NCI-H526 treated with DMSO at 0.1 percent for 48 hours (cell line): Measurements from ENCODE around the gene APOBEC3A.
"Not testable (repeated sequence)": the region's sequence is repeated elsewhere in the genome, so short reads cannot be mapped to it uniquely, and the experiment has no call there.

Experiments
- DNase-seq: peaks from one replicate; lab custom pipeline; 2025; lab: John Stamatoyannopoulos, UW

APOBEC3A gene

GRCh38 chr22:38981005-38981991 lies 23.9 kb downstream of the APOBEC3A start:
- no peak for DNase-seq

- DNase-seq = no peak
These were observed 24.9 kb downstream of the APOBEC3A start, which contains the start of gene APOBEC3B for GRCh38 chr22:38981992-38982927. TSS of gene APOBEC3B (plus strand) at chr22:38982347. CDS start at chr22:38982454, 107 bp downstream.

GRCh38 chr22:38984224-38984623 lies 26.8 kb downstream of the APOBEC3A start:
- no peak for DNase-seq

DNA sequence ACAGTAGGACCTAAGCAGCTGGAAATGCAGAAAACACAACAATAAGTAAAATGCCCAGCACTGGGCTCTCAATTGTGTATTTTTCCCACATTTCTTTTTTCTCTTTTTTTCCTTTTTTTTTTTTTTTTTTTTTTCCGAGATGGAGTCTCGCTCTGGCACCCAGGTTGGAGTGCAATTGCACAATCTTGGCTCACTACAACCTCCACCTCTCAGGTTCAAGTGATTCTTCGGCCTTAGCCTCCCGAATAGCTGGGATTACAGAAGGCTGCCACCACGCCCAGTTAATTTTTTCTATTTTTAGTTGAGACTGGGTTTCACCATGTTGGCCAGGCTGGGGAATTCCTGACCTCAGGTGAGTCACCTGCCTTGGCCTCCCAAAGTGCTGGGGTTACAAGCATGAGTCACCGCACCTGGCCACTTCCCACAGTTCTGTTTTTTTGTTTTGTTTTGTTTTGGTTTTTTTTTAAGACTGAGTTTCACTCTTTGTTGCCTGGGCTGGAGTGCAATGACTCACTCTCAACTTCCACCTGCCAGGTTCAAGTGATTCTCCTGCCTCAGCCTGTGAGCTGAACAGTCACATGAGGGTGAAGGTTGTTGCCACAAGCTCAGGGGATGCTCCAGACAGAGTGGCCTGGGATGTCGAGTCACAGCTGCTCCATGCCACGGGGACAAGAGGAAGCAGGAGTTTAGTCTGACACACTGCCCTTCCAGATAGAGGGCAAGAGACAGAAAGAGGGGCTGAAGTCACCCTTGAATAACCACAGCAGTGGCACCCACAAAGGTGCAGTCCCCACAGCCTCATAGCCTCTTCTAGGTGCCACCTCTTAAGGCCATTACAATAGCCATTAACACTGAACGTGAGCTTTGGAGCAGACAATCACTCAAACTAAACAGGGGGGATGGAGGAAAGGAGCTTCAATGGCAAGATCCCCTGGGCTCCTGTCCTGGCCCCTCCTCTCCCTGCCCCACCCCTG lies 27.7 kb downstream of the APOBEC3A start:
- DNase-seq = not testable (repeated sequence)

DNA sequence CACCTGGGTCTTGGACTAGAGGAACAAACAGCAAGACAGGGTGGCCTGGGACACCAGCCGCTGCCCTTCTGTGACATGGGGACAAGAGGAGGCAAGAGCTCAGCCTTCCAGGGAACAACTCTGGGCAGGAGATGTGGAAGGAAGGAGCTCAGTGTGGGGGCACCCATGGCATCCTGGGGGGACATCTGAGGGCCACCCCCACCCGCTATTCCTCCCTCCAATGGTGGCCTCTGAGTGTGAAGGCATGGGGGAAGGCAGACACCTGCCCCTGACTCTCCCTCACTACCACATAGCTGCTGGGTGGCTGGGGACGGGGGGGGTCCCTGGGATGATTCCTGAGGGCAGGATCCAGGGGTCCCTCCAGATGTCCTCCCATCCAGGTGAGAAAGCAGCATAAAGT lies 29.2 kb downstream of the APOBEC3A start:
- DNase-seq = no peak

DNA sequence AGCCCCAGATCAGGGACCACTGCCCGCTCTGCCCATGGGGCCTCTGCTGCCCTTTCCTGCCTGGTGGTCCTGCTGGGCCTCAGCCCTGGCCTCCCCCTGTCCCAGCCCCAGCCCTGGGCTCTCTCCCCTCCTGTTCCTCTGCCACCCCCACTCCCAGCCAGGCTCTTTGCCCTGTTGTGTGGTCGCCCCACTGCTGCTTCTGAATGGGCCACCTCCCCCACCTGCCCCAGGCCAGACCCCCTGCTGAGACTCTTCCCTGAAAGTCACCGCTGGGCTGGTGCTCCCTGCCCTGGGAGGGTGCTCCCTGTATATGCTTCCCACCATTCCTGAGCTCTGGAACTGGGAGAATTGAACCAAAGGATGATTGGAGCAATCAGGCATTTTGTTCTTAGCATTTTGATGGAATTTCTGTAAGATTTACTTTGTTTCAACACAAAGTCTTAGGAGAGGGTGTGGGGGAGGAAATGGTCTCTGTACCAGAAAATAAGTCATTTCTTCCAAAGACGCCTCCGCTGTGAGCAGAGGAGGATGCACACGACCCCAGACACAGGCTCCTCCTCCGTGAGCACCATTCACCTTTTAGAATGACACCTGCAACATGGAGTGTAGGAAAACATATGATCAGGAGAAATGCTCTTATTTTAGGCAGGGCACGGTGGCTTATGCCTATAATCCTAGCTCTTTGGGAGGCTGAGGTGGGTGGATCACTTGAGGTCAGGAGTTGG lies 29.9 kb downstream of the APOBEC3A start:
- DNase-seq = no peak

DNA sequence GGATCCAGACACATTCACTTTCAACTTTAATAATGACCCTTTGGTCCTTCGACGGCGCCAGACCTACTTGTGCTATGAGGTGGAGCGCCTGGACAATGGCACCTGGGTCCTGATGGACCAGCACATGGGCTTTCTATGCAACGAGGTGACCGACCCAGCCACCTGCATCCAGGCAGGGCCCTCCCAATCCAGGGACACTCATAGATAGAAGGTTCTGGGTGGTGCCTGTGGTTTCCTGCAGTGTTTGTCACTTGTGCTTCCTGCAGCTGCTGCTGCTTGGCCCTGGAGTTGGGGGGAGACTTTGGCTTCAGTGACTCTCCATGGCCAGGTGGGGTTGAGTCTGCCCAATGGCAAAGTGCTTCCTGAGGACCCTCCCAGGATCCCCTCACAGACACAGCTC lies 32.1 kb downstream of the APOBEC3A start:
- no peak for DNase-seq

DNA sequence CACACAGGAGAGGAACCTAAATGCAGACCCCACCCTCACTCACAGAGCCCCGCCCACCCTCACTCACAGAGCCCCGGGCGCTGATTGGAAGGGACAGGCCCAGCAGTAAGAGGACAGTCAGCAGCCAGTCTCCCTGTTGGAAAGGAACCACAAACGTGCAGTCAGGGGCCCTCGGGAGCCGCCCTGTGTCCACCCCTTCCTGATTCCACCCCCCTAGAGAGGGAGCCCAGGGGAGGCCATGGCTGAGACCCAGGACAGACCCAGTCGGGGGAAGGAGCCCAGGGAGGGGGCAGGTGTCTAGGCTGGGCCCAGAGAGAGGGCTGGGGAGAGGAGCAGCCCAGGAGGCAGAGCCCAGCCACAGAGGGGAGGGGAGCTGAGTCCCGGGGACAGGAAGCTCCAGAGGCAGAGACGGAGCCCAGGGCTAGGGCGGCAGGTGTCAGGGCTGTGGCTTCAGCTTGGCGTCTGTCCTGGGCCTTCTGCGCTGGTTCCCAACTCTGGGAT lies 35.5 kb downstream of the APOBEC3A start:
- not testable (repeated sequence) for DNase-seq

- DNase-seq = no peak
These were observed 38.7 kb downstream of the APOBEC3A start for GRCh38 chr22:38996105-38996504.

DNA sequence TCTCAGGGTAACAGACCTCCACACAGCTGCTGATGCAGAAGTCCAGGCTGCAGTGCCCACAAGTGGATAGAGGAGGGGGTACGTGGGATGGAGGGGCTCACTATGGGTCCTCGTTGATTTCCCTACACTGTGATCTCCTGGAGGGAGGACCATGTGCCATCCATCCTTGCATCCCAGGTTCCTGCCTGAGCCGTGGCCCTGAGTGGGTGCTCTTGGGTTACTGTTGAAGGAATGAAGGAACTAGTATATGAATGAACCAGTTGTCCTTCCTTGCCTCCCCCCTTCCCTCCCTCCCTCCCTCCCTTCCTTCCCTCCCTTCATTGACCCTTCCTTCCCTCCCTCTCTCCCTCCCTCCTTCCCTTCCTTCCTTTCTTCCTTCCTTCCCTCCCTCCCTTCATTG lies 40.1 kb downstream of the APOBEC3A start:
- no peak for DNase-seq

GRCh38 chr22:39003165-39003638 lies 45.8 kb downstream of the APOBEC3A start:
- peak; percentile 16 for DNase-seq

DNA sequence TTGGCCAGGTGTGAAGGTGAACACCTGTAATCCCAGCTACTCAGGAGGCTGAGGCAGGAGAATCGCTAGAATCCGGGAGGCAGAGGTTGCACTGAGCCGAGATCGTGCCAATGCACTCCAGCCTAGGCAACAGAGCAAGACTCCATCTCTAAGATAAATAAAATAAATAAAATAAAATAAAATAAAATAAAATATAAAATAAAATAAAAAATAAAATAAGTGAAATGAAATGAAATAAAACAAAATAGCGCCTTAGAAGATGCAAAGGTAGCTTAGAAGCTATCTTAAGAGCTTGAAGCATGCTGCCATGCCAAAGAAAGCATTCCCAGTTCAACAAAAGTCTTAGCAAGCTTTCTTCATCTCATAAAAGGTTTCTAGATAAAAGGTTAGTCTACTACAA lies 49.8 kb downstream of the APOBEC3A start:
- no peak for DNase-seq

DNA sequence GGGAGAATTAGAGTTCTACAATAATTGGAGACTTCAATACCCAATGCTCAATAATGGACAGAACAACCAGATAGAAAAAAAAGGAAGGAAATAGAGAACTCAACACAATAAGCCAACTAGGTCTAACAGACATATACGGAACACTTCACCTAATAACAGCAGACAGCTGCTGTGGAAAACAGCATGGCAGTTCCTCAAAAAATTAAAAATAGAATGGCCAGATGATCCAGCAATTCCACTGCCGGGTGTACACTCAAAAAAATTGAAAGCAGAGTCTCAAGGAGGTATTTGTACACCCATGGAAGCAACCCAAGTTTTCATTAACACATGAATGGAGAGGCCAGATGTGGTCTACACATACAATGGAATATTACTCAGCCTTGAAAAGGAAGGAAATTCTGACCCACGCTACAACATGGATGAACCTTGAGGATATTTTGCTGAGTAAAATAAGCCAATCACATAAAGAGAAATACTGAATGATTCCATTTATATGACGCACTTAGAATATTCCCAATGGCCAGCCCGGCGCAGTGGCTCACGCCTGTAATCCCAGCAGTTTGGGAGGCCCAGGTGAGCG lies 51.0 kb downstream of the APOBEC3A start:
- not testable (repeated sequence) for DNase-seq

GRCh38 chr22:39010946-39011345 lies 53.5 kb downstream of the APOBEC3A start:
- DNase-seq = no peak
